D721Med (cell line): ENCODE measurements around the gene CHD1.
A peak's percentile ranks its signal among the peaks of the same experiment; 100 is the strongest.

Source experiments
- DNase-seq: peaks from one replicate; pipeline ENCODE4 v3.0.0; 2011; ENCODE audit warnings: low spot score; ENCODE audit not compliant: insufficient read length
- FAIRE-seq: peaks from 2 replicates; lab custom pipeline; 2011; peaks lifted over from hg19 to GRCh38; lab: Jason Lieb, UNC
- TF ChIP-seq, protein P1 (sequence below): IDR thresholded peaks from 2 replicates; pipeline ENCODE4 v1.5.1; 2012; ENCODE audit warnings: mild to moderate bottlenecking, control low read depth; ENCODE audit not compliant: insufficient read depth; ENCODE audit errors: missing control alignments

Gene CHD1

GRCh38 chr5:98872674-98873073 is 56.1 kb downstream of the CHD1 start:
- DNase-seq (no peak), FAIRE-seq (peak; percentile 69)
- TF ChIP-seq, protein P1, sequence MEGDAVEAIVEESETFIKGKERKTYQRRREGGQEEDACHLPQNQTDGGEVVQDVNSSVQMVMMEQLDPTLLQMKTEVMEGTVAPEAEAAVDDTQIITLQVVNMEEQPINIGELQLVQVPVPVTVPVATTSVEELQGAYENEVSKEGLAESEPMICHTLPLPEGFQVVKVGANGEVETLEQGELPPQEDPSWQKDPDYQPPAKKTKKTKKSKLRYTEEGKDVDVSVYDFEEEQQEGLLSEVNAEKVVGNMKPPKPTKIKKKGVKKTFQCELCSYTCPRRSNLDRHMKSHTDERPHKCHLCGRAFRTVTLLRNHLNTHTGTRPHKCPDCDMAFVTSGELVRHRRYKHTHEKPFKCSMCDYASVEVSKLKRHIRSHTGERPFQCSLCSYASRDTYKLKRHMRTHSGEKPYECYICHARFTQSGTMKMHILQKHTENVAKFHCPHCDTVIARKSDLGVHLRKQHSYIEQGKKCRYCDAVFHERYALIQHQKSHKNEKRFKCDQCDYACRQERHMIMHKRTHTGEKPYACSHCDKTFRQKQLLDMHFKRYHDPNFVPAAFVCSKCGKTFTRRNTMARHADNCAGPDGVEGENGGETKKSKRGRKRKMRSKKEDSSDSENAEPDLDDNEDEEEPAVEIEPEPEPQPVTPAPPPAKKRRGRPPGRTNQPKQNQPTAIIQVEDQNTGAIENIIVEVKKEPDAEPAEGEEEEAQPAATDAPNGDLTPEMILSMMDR: no peak

- TF ChIP-seq, protein P1: no peak
- FAIRE-seq: no peak
- DNase-seq: no peak
These were observed 63.1 kb downstream of the CHD1 start for GRCh38 chr5:98865690-98866089.

DNA sequence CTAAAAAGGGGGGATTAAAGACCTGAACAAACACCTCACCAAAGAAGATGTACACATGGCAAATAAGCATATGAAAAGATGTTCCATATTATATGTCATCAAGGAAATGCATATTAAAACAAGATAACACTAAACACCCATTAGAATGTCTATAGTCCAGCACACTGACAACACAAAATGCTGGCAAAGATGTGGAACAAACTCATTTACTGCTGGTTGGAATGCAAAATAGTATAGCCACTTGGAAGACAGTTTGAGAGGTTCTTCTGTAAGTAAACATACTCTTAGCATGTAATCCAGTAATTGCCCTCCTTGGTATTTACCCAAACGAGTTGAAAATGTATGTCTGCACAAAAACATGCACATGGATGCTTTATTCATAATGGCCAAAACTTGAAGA is 81.8 kb downstream of the CHD1 start:
- FAIRE-seq (no peak), DNase-seq (no peak)
- TF ChIP-seq, protein P1: no peak

- FAIRE-seq: no peak
- no peak for DNase-seq
- TF ChIP-seq, protein P1: no peak
These were observed 82.3 kb downstream of the CHD1 start for GRCh38 chr5:98846520-98846919.

DNA sequence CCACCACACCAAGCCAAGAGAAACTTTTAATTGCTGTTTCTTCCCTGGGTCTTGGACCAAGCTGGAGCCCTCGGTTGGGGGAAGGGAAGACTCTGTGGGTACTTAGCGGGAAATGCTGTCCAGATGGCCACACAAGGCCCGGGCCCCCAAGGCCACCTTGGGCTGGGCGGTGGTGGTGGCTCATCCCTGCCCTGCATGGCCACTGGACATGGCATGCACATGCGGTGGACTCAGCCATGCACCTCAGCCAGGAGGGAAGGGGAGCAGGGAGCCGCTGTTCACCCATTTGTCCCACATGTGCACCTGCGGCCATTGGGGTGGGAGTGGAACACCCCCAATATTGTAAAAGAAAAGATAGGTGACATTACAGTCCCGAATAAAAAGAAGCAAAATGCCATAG is 82.9 kb downstream of the CHD1 start:
- TF ChIP-seq, protein P1: no peak
- FAIRE-seq: no peak
- no peak for DNase-seq

- FAIRE-seq (no peak), DNase-seq (no peak)
These were observed 83.9 kb downstream of the CHD1 start for GRCh38 chr5:98844865-98845264.

DNA sequence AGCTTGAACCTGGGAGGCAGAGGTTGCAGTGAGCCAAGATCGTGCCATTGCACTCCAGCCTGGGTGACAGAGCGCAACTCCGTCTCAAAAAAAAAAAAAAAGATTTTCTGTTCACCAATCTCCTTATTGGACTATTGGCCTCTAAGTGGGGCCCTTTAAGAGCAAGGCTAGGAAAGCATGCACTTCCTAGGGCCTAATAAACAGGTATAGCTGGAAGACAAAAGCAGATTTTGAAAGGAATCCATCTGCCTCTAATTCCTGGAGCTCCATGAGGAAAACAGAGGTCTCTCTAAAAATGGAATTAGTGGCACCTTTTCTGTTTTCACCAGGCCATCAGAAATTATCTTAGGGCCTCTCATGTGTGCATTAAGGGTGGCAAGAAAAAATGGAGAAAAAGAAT is 85.3 kb downstream of the CHD1 start:
- no peak for DNase-seq
- TF ChIP-seq, protein P1: no peak
- no peak for FAIRE-seq

More at GRCh38 chr5:98844865-98845264, 83.9 kb downstream of the CHD1 start:
- TF ChIP-seq, protein P1: no peak
